Stimulated activated CD8-positive, alpha-beta memory T cell treated with anti-CD3 and anti-CD28 coated beads, Interleukin-7, amount 100 ng/mL, for 24 hours (primary cell): ENCODE measurements around the gene GRK6.
A peak's percentile ranks its signal among the peaks of the same experiment; 100 is the strongest.
"Not testable (repeated sequence)": the region's sequence is repeated elsewhere in the genome, so short reads cannot be mapped to it uniquely, and the experiment has no call there.

Experiments used
- DNase-seq: peaks from one replicate; pipeline ENCODE4 v3.0.0-alpha.2; 2020; ENCODE audit warnings: low read depth

Gene GRK6

GRCh38 chr5:177399997-177400868 lies 26.2 kb upstream of the GRK6 start, which contains the start of gene PFN3:
PFN3 (minus strand) TSS chr5:177400661; CDS start chr5:177400576, 85 bp downstream.
- DNase-seq = no peak

- DNase-seq = no peak
These were observed 24.0 kb upstream of the GRK6 start for GRCh38 chr5:177402271-177403043.

GRCh38 chr5:177403102-177403791 lies 23.2 kb upstream of the GRK6 start:
- DNase-seq = no peak

GRCh38 chr5:177403792-177404640 lies 22.5 kb upstream of the GRK6 start:
- DNase-seq = peak; percentile 63

GRCh38 chr5:177404641-177405179 lies 21.8 kb upstream of the GRK6 start:
- no peak for DNase-seq

- no peak for DNase-seq
These were observed 21.2 kb upstream of the GRK6 start for GRCh38 chr5:177405312-177405711.

- no peak for DNase-seq
These were observed 20.7 kb upstream of the GRK6 start for GRCh38 chr5:177405805-177406204.

- DNase-seq = no peak
These were observed 17.3 kb upstream of the GRK6 start, which contains the start of gene F12 for GRCh38 chr5:177409043-177409801. F12 (minus strand) TSS chr5:177409564; CDS start chr5:177409527, 37 bp downstream.

GRCh38 chr5:177410575-177410974 lies 15.9 kb upstream of the GRK6 start:
- no peak for DNase-seq

- no peak for DNase-seq
These were observed 13.8 kb upstream of the GRK6 start for GRCh38 chr5:177412603-177413233.

GRCh38 chr5:177414481-177414880 lies 12.0 kb upstream of the GRK6 start:
- no peak for DNase-seq

GRCh38 chr5:177417081-177417480 lies 9.4 kb upstream of the GRK6 start:
- DNase-seq = not testable (repeated sequence)

- no peak for DNase-seq
These were observed 7.4 kb upstream of the GRK6 start for GRCh38 chr5:177419046-177419445.

GRCh38 chr5:177420472-177420871 lies 6.0 kb upstream of the GRK6 start:
- not testable (repeated sequence) for DNase-seq

GRCh38 chr5:177421062-177421798 lies 5.2 kb upstream of the GRK6 start:
- DNase-seq = no peak

GRCh38 chr5:177423671-177424070 lies 2.8 kb upstream of the GRK6 start:
- DNase-seq = no peak

- no peak for DNase-seq
These were observed 1.2 kb upstream of the GRK6 start for GRCh38 chr5:177425196-177425800.

GRCh38 chr5:177425801-177426565 lies 493 bp upstream of the GRK6 start:
- peak; percentile 99 for DNase-seq
